ENCODE measurements around the gene UBE2E3.

GRCh38 chr2:180966378-180966777, 14.0 kb upstream of the UBE2E3 start:
- TF ChIP-seq CTCF (IDR thresholded peaks at IDR 0.05; ENCODE audit: low read depth, low read length) (no peak), POLR2A (IDR thresholded peaks at IDR 0.05; ENCODE audit: extremely low read depth, insufficient read length) (no peak), MYC (IDR thresholded peaks at IDR 0.05; ENCODE audit: low read depth, low read length) (no peak), MAX (IDR thresholded peaks at IDR 0.05; ENCODE audit: low read depth, low read length) (no peak)

All from NB4 (cell line).